ENCODE data around the gene ETV6.

The ETV6 gene

DNA sequence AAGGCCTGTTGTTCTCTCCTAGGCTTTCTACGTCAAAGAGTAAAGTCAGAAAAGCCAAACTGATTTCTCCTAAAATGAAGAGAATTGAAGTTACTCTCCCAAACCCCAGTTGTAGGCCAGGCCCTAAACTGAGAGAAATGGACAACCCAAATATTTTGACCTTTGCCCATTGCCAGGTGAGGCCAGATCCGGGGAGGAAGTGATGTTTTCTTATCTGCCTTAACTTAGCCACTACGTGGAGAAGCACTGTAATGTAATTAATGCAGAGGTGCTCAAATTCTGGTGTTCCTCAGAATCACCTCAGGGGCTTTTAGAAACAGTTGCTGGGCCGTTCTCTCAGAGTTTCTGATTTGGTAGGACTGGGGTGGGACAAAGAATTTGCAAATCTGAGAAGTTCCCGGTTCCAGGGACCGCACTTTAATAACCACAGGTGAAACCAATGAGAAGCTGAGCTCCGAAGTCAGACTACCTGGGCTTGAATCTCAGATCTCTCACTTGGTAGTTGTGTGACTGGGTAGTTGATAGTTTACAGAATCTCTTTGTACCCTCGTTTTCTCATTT lies 73.2 kb downstream of the ETV6 start:
- no peak for DNase-seq

DNA sequence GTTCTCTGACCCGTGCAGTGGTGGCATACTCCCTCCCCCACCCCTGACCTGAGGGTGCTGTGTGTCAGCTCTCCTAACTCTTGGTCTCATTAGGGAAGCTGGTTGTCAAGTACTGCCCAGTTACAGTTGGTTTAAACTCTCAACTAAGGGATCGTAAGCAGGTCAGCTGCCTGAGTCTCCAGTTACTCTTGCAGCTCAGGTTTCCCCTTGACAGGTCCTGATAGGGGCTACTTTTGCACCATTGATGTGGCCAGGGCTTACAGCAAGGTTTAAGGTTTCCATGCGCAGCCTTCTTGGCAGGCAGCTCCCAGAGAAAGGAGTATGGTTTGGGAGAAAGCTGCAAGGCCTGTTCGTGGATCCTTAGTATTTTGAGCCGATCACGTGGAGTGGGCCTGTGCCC lies 74.5 kb downstream of the ETV6 start:
- no peak for DNase-seq

DNA sequence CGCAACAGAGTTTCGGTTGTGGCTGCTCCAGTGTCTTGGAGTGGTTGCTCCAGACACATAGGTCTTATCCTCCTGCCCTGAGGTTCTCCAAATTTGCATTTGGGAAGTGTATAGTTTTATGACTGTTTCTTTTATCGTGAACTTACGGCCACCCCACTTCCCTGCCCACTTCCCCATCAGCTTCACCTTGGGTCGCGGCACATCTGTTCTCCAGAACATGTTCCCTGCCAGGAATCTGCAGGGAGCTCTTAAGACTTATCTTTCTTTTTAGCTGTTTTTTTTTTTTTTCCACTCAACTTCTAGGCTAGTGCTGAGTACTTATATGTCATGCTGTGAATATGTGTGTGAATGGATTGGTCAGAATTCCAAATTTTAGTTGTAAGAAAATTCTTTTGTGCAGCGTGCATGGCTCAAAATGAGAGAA lies 75.4 kb downstream of the ETV6 start:
- no peak for DNase-seq

DNA sequence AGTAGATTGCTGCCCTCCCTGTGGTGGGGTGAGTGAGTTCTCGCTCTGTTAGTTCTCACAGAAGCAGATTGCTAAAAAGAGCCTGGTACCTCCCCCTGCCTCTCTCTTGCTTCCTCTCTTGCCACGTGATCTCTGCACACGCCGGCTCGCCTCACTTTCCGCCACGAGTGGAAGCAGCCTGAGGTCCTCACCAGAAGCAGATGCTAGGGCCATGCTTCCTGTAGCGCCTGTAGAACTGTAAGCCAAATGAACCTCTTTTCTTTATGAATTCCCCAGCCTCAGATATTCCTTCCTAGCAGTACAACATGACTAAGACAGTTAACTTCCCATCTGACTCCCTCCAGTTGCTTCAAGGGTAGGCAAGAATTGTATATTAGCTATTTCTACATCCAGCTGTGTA lies 76.2 kb downstream of the ETV6 start:
- DNase-seq = no peak

DNA sequence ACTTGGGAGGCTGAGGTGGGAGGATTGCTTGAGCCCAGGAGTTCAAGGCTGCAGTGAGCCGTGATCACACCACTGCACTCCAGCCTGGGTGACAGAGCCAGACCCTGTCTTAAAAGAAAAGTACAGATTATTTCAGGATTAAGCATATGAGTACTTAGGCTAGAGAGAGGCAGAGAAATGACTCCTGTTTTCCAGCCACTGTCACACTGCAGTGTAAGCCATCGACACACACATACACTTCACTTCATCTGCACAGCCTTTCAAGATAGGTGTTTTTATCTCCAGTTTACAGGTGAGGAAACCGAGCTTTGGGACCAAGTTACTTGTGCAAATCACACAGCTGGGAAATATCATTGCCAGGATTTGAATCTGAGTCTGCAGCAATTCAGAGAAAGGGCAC lies 77.2 kb downstream of the ETV6 start:
- no peak for DNase-seq

DNA sequence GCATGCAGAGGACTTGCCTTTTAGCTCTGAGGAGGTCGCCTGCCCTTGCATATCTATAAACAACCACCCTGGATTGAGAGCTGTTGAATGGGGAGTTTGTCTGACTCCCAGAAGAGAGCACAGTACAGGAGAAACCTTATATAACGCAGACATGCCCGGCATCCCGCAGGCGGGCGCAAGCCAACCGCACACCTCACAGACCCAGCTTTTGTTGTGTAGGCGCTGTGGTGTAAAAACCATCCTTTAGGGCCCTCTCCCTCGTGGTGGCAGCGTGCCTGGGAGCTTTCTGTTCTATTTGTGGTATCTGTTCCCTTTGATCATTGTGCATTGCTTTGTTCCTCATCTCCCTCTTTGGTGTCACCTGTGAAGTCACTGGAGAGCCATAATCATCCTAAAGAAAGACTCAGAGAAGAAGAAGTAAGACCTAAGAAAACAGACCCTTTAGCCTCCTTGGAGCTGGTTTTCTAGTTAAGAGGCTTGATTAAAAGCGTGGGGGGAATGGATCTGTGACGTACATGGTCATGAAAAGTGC lies 77.7 kb downstream of the ETV6 start:
- DNase-seq = no peak

DNA sequence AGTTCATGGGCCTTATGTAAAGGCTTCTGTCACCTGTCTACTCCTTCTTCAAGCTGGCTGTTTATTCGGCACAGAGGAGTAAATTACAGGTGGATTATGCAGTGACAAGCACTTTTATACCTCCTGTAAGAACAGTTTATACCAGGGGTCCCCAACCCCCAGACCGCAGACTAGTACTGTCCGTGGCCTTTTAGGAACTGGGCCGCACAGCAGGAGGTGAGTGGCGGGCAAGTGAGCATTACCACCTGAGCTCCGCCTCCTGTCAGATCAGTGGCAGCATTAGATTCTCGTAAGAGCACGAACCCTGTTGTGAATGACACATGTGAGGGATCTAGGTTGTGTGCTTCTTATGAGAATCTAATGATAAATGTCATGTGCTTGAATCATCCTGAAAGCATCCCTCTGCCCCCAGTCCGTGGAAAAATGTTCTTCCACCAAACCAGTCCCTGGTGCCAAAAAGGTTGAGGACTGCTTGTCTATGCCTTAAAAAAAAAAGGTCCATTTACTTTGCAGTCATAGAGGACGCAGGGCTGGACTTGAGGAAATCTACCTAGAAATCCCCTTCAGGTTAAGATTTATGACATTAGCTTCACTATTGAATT lies 78.8 kb downstream of the ETV6 start:
- no peak for DNase-seq

DNA sequence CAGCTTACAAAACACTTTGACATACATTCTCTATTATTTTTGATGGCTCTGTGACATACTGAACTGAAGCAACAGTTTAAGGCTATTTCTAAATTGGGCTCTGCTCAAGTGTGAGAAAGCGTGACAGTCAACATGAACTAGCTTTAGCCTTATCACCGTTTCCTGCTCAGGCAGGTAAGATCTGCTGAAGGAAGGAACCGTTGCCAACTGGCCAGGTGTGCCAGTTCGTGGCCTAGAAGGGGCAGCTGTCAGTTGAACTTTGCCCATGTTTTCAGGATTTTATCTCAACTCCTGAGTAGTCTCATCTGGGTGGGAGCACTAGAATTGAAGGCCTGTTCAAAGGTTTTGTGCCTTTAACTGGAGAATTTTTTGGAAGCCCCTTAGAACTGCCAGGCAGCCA lies 79.5 kb downstream of the ETV6 start:
- no peak for DNase-seq

DNA sequence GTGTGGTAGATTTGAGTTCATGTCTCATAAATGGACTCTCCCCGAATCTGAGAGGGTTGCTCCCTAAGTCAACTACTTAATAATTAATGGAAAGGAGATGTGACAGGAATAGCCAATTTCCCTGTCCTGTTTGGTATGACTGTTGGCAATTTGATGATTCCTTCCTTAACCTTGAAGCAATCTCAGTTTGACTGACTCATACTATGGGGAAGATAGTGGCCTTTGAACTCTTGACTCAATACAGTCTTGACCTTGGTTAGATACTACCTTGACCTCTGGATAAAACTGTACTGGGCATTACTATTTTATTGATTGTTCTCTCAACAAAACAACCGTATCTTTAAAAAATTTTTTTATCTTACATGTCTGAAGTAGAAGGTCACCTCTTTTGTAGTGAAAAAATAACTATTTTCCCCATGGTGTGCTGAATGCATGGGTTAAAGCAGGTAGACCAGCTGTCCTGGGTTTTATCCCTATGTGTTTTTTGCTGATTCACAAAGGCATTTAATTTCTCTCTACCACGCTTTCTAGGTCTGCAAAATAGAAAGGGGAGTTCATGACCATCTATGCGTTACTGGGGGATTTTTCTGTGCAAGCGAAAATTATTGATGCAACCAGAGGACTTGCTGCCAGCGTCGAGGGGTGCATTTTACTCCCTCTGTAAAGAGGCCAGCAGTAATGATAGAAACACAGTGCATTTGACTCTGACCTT lies 80.1 kb downstream of the ETV6 start:
- no peak for DNase-seq

DNA sequence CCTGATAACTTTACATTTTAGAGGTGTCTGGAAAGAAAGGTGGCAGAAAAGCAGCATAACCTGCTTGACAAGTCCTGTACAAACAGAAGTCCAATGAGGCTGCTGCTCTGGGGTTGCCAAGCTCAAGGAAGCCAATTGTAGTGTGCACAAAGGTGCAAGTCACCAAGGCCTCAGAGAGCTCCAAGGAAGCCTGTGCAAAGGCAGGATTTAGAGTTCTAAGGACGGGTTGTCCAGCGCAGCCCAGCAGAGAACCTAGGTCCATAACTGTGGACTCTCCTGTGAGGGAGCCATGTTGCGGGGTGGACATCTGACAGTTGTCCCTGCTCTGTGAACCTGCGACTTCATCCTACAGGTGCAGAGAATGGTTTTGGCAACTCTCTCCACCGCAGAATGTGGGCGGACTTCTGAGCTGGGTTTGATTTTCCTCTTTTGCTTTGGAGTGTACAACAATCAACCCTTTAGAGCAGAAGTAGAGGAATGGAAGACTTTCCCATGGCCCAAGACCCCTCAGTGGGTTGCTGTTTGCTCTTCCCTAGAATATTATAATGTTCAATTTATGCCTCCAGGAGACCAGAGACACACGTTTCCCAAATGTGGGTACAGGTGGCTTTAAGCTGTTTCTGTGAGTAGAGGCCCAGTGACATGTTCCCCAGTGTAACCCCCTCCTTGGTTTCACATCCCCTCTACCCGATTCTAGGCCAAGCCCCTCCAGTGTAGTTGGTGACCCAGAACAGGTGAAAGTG lies 81.0 kb downstream of the ETV6 start:
- DNase-seq = peak; percentile 0

DNA sequence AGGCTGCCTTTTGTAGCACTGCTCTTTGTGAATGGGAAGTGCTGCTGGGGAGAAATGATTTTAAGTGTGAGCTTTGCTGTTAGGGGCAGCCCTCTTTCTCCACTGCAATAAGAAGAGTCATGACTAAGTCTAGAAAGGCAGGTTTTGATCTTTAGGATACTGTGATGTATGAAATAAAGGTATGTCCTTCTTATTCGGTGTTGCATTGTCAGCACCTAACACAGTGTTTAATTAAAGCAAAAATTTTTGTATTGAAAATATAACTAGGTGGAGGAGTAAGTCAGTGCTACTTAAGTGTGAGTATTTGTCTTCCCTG lies 81.5 kb downstream of the ETV6 start:
- no peak for DNase-seq

DNA sequence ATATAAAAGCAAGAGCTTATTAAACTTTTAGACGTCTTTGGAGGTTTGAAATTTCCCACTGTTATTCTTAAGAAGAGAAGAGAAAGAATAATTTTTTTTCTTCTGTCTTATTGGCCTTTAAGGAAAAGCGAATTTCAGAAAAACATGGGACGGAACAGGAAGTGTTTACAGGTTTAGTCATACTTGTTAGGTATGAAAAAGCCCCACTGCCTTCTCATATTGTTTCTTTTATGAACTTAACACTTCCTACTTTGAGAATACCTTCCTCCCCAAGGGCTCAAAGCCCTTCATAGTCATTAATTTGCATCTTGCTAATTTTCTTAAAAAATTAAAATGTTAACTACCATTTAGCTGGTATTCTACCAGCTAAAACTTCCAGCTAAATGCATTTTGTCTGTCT lies 82.0 kb downstream of the ETV6 start:
- no peak for DNase-seq

DNA sequence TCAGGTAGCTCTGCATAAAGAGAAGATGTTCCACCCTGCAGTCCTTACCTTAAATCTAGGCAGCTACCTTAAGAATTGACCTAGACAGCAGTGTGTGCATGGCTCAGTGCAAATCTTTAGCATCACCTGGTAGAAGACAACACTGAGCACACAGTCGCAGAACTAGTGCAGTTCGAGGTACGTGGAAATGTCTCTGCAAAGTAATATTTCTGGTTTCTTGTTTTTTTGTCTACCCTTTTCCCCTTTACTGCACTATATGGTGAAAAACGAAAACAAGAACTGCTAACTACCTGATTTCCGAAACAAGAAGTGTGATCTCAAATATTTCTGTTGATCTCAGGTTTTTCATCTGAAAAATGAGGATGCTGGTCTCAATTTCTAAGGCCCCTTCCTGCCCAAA lies 82.5 kb downstream of the ETV6 start:
- no peak for DNase-seq

DNA sequence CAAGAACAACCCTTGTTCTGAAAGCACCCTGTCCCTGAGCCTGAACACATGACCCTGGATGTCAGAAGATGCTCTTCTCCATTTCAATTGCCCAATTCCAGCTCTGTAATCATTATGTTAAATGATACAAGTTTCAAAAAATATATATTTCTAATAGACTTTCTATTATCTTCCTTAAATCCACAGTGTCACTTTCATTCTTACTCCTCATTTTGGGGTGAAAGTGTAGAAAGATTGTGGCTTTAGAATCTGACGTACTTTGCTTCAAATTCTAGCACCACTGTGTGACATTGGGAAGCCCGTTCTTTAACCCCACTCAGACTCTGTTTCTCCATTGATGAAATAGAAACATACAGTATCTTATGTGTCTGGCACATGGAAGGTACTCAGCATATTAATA lies 83.2 kb downstream of the ETV6 start:
- no peak for DNase-seq

DNA sequence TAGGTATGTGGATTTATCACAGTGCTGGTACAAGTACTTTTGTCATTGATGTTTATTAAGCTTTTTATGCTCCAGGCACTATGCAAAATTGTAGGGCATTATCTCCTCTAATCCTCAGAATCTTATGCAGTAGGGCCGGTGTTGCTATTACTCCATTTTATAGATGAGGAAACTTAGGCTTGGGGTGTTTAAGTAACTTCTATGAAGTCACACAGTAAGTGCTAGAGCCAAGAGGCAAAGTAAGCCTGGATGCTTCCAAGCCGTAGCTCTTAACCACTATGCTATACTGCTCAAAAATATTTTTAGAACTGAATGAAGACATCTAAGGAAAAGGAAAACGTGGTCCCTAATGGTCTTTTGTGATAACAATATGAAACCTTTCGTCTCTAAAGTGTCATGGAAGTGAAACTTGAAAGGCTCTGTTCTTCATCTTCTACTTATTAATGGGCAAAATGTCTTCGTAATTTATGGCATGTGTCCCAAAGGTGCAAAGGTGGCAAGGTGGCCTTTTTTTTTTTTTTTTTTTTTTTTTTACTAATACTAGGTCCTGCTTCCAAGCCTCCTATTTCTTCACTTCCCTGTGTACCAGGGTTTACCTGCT lies 85.2 kb downstream of the ETV6 start:
- no peak for DNase-seq

DNA sequence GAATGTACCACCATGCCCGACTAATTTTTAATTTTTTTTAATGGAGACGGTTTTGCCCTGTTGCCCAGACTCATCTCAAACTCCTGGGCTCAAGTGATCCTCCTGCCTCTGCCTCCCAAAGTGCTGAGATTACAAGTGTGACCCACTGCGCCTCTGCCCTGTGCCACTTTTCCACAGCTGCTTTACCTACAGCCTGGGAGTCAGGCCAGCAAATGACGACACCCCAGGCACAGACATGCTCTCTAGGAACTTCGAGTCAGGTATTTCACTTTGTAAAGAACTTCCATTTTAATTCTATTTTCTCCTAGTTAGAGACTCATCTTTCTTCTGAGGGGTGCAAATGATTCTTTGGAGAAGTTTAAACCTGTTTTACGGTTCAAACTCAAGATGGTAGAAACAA lies 89.0 kb downstream of the ETV6 start:
- DNase-seq = no peak

DNA sequence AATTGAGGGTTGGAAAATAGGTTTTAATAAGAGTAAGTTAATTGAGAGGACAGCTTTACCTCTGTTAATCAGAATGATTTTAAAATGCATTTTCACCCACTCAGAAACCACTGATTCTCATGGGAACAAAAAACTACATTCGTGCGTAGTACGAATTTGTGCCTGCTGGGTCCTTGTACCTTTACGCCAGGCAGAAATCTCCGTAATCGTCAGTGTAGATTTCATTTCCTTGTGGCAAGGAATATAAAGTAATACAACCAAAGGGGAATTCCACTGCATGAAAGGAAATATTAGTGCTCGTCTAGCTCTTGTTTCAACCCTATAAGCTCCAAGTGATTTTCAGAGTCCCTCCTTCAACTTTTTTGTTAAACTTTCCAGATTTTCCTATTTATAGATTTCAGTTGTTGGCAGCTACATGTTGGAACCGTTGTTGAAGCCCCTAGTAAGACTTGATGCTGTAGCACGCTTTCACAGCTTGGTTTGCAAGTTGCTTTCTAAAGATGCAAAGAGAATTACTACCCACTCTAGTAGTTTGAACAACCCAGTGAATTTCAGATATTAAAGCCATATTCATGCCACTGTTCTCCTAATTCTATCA lies 90.6 kb downstream of the ETV6 start:
- no peak for DNase-seq

DNA sequence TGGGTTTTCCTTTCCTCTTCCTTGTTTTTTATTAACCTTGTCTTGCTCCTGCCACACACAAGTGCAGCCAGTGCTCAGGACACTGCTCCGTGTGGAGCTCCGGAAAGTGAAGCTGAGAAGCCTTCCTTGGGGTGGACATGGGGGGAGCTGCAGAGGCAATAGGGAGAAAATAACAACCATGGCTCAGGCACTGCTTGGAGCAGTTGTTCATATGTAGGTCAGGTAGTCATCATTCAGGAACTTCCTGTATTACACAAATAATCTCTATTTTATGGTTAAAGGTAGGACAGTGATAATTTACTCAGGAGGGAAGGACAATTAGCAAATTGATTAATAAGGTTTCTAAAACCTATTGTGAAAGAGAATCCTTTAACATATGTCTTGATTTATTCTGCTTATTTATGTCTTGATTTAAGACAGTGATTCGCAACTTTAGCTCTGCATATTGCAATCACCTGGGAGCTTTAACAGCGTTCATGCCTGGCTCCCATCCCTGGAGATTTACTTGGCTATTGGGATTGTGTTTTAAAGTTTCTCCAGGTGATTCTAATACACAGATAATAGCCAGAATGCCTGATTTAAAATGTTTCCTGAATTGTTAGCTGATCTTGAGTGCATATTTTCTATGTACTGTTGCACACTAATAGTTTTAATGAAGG lies 92.1 kb downstream of the ETV6 start:
- no peak for DNase-seq

DNA sequence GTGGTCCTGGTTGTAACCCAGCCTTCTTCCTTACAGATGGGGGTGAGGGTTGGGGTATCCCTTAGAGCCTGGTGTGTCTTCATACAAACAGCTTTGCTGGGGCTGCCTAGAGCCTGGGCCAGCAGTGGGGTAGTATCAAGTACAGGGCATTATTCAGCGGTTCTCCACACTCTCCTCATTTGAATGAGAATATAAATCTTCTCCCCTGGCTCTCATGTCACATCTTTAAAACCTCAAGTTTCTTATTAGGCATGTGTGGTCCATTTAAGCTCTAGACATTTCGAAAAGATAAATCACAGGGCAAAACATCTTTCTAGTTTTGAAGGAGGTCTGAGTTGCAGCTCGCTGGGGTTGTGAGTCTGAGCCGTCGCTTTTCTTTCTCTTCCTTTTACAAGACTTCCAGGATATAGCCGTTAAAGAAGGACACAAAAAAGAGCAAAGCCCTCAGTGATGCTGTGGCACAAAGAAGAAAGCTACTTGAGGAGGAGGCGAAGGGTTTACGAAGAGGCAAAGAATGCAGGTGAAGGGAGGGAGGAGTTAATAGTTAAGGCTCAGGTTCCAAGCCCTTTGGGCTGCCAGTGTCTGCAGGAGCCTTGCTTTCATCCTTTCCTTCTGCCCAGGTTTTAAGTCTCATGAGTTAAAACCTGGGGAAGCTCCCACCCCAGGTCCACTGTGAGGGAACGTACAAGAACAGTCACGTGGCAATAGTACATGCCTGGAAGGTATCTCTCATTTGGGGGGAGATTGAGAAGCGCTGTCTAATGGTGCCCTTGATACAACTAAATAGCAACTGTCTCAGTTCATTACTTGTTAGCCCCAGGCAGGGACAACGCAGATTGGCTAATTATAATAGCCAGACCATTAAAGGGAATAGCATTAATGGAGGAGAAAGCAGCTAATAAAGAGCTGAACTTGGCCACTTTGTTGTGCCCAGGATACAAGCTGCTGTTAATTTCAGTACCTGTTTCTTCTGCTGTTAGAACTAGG lies 94.2 kb downstream of the ETV6 start:
- no peak for DNase-seq

DNA sequence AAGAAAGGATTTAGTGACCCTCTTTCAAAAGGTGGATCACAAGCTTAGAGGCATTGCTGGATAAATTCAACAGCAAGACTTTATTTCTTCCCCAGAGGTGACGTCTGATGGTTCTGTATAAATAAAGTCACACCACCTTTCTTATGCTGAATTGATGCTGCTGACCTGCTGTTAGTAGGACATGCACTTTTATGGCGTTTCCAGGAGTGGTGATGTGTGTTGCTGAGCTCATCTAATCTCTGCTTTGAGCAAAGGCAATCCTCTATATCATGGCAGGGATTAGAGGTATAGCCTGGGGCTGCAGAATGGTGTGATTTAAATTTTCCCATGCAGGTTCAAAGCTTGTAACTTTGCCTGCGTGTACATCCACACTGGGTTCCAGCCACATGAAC lies 94.9 kb downstream of the ETV6 start:
- no peak for DNase-seq

DNA sequence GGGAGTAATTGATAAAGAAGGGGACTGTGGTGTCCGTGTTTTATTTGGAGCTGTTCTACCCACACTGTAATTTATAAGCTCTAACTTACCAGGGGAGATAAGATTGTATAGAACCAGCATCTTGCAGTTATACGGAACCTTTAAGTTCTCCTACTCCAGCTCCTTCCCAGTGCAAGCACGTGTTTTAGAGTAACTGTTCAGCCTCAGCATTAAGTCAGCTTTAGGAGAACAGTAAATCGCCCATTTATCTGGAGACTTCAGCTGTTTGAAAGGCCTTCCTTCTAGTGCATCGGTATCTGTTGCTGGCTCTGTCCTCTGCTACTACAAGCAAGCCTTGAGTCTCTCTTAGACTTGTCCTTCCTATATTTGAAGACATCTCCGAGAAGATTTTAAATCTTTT lies 95.6 kb downstream of the ETV6 start:
- DNase-seq = no peak

All from COR-L47 (cell line).